Inflammatory macrophage treated with lipopolysaccharide for 4 hours (primary cell): ENCODE results near the gene AQP3.
"Not testable (repeated sequence)": the region's sequence is repeated elsewhere in the genome, so short reads cannot be mapped to it uniquely, and the experiment has no call there.

Source experiments
- DNase-seq: peaks from one replicate; pipeline ENCODE4 v3.0.0-alpha.2; 2020

AQP3 gene

DNA sequence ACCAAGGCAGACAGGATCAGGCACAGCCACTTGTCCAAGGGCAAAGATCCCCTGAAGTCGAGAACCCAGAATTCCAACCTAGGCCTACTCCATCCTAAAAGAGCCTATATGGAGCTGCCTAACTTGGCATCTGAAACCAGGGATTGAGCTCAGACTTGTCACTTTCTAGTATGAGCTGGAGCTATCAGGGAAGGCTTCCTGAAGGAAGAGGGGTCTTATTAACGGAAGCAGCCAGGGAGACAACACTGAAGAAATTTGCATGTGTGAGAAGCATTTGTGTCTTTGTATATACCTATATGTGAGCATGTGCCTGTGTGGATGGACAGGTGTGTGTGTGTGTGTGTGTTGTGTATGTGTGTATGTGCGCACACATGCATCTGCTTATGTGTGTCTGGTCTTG, 40.3 kb downstream of the AQP3 start:
- no peak for DNase-seq

DNA sequence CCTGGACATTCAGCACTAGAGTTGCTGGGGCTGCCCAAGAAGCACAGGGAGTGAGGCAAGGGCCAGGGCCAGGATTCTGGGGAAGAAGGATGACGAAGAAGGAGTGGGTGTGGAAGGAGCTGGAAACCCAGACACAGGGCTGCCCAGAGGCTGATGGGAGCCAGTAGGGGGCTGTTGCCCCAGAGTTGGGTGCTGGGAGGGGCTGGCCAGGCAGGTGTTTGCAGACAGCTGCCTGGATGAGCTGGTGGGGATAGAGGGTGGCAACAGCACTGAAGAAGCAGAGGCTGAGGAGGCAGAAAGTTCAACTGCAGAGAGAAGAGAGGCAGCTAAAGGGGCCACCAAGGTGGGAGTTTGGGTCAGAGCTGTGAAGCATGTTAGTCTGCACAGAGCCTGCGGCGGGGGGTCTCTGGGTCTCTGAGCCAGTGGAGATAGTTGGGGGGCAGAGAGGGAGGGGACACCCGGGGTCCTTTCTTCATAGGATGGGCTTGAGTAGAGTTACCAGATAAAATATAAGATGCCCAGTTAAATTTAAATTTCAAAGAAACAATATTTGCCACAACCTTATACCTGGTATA, 42.5 kb downstream of the AQP3 start:
- peak; percentile 14 for DNase-seq

DNA sequence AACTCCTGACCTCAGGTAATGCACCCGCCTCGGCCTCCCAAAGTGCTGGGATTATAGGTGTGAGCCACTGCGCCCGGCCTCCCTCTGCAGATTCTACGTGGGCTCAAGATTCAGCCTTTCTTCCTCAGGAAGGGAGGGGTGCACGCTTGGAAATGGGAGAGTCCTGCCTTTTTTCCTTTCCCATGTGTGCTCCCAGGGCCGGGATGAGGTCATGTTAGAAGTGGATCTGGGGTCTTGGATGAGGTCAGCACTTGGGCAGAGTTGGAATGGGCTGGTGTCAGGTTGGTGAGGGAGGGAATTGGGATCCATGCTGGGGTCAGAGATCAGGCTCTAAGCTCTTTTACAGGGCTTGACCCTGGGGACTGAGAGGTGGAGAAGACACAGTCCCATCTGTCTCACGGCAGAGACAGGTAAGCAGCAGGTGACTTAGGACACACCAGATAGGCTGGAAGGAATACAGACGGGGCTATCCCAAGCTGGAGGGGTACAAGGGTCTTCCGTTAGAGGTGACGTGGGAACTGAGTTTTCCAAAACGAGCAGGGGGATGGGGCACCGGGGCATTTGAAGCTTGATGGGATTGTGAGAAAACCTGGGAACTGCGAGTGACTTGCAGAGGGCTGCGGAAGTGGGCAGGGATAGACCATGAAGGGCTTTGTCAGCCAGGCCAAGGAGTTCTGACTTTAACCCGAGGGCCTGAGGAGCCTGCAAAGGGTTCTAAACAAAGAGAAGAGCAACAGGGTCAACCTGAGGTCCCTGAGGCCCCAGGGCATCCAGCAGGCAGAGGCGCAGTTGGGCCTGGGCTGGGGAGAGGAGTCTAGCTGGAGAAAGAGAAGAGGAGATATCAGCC, 43.2 kb downstream of the AQP3 start:
- no peak for DNase-seq

DNA sequence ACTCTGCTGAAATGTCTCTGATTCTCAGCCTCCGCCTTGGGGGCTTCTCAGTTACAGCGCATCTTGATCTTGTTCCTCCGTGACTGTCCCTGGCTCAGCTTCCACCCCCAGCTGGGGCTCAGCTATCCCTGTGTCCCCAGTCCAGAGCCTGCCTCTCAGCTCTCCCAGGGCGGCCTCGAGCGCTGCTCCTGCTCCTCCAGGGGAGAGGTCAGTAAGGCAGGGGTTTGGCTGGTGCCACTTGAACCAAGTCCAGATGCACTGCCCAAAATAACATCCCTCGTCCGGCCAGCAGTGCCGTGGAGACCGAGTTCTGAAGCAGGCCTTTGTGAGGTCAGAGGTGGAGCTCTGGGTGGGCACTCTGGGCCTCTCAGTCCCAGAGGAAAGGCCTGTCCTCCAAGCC, 45.0 kb downstream of the AQP3 start, which contains the start of gene AQP7:
TSS of gene AQP7 (minus strand) at position 198 of the 400 bp plus-strand sequence. CDS start 1,306 bp downstream, outside the sequence.
- DNase-seq, result not testable (repeated sequence)

DNA sequence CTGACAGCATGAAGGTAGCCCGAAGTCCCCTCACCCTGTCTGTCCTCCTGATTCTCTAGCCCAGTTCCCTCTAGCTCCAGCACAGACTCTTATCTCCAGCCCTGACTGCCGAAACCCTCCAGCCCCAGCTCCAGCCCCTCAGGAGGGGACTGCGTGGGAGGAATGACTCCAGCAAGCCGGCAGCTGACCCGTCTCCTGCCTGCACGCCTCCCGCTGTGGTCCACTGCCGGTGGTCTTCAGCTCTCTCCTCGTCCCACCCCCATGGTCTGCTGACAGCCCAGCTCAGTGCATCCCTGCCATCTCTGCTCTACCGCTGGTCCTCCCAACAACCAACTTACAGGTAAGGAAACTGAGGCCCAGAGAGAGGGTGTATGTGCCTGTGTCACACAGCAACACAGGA, 45.6 kb downstream of the AQP3 start:
- DNase-seq, result not testable (repeated sequence)

DNA sequence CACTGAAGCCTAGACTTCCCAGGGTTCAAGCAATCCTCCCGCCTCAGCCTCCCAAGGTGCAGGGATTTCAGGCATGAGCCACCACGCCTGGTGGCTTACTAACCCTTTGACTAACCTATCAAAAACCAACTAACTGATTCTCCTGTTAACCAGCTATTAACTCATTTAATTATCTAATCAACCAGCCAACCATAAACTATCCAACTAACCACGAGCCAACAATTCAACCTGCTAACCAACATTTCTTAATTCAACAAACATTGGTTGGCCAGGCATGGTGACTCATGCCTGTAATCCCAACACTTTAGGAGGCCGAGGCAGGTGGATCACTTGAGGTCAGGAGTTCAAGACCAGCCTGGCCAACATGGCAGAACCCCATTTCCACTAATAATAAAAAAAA, 48.3 kb downstream of the AQP3 start:
- DNase-seq, result not testable (repeated sequence)

DNA sequence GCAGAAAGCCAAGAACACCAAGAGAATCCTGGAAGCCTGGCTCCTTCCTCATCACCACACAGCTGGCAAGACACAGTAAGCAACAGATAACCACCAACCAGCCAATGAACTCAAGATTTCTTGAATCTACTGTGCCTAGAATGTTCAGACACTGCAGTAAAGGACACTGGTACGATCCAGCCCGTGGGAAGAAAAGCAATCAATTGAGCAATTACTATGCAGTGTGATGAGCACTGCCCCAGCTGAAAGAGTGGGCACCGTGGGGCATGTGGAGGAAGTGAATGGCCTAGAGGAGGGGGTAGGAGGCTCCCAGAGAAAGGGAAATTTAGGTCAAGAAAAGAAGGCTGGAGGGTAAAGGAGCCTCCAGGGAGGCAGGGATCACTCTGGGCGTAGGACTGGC, 49.6 kb downstream of the AQP3 start:
- peak; percentile 11 for DNase-seq

DNA sequence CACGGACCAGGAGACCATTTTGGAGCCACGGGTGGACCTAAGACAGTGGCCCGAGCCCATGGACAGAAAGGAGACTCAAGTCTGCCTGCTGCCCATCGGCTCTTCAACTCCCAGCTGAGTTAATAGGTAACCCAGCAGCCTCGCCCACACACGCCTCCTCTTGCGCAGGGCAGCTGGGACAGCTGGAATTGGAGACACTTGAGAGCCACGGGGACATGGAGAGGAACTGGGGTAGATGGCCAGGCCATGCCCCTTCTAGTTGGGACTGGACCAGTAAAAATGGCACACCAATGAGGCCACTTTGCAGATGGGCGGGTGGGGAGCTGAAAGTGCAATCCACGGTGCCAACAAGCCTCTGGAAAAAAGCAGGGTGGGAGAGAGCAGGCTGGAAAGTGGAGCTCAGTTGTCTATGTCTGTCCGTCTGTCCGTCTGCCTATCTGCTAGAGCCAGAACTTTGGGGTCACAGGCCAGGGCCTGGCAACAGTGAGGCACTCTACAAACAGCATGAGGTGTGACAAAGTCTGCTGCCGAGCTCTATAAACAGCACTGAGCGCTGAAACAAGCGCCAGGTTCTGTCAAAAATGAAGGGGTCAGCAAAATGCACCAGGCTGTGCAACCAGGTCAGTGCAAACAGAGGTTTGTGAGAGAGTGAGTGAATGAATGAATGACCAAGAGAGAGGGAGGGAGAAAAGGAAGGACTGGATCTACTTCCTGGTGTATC, 52.1 kb downstream of the AQP3 start:
- DNase-seq, result not testable (repeated sequence)

DNA sequence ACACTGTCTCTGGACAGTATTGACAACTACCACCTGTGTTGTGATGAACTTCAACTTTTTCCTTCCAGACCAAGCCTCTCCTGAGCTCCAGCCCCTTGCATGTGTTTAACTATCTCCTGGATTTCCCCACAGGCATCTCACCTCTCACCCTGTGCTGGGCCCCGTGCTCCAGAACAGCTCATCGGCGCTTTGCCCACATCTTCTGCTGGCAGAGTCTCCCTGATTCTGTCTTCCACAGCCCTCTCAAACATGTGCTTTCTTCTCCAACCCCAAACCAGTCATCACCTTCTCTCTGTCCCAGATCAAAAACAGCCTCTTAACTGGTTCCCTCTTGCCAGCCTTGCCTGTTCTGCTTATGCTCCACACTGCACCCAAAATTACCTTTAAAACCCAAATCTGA, 53.4 kb downstream of the AQP3 start:
- DNase-seq, result not testable (repeated sequence)

DNA sequence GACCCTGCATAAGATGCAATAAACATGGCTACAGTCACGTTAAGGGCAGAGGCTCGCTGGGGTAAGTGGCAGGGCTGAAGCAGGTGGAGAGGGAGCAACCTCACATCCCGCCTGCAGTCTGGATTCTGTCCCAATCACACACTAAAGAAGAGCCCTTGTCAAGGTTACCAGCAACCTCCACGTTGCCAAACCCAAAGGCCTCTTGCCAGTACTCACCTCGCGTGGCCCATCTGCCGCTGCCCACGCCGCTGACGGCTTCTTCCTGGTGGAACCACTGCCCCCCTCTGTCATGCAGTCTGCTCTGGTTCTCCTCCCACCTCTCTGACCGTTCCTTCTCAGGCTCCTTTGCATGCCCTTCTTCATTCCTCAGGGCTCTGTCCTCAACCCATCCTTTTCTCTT, 53.8 kb downstream of the AQP3 start:
- no peak for DNase-seq

DNA sequence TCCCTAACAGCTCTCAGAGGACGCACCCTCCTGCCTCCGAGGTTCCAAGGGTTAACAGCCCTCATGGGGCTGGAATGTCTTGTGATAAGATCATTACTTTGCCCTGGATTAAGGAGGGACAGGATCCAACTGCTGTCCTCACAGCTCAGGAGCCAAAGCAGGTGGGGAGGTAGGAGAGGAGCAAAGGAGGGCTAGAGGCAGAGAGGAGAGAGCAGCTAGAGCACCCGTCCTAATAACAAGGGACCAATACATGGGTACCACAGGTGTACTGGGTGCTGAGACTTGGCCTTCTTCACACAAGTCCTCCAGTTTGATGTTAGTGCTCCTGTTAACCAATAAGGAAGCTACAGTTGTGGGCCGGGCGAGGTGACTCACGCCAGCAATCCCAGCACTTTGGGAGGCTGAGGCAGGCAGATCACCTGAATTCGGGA, 54.8 kb downstream of the AQP3 start:
- not testable (repeated sequence) for DNase-seq
